ENCODE results near the gene OPN3. TPM values are rescaled to one million over a fixed set of nuclear protein-coding genes. Genes with fewer than 3 reads are reported as not detected.
"Not testable (repeated sequence)": the region's sequence is repeated elsewhere in the genome, so short reads cannot be mapped to it uniquely, and the experiment has no call there.

The OPN3 gene
- total RNA-seq, 1 donor from 2014 or later: 14.4 TPM

DNA sequence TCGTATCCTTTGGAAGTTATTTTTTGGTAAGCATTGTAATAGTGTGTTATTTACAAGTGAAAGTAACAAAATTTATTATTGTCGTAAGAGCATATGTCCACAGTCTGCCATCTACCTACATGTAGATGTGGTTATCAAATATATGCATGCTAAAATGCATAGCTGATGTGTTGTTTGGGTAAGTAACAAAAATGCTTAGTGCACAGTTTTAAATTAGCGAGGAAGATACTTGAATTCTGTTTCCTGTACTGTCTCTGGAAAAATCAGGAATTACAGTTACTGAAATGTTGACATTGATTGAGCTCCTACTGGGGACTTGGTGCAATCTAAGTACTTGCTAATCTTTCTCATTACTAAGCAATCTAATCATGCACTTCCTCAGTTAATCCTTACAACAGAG, 26.2 kb upstream of the OPN3 start:
- Mint-ChIP-seq H3K4me1 (no peaks in the 10 kb centered on the region), H3K4me3 (no peak overlapping the region), H3K36me3 (no peaks in the 10 kb centered on the region), H3K27me3 (ENCODE audit: low read depth) (no peaks in the 10 kb centered on the region), H3K27ac (no peak overlapping the region), H3K9me3 (no peaks in the 10 kb centered on the region)
- TF ChIP-seq, protein P1, sequence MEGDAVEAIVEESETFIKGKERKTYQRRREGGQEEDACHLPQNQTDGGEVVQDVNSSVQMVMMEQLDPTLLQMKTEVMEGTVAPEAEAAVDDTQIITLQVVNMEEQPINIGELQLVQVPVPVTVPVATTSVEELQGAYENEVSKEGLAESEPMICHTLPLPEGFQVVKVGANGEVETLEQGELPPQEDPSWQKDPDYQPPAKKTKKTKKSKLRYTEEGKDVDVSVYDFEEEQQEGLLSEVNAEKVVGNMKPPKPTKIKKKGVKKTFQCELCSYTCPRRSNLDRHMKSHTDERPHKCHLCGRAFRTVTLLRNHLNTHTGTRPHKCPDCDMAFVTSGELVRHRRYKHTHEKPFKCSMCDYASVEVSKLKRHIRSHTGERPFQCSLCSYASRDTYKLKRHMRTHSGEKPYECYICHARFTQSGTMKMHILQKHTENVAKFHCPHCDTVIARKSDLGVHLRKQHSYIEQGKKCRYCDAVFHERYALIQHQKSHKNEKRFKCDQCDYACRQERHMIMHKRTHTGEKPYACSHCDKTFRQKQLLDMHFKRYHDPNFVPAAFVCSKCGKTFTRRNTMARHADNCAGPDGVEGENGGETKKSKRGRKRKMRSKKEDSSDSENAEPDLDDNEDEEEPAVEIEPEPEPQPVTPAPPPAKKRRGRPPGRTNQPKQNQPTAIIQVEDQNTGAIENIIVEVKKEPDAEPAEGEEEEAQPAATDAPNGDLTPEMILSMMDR (IDR thresholded peaks at IDR 0.05; ENCODE audit: unreplicated experiment): no peak
- no peak for DNase-seq (ENCODE audit: low spot score in 2 of 2, unreplicated experiment in 2 of 2)

DNA sequence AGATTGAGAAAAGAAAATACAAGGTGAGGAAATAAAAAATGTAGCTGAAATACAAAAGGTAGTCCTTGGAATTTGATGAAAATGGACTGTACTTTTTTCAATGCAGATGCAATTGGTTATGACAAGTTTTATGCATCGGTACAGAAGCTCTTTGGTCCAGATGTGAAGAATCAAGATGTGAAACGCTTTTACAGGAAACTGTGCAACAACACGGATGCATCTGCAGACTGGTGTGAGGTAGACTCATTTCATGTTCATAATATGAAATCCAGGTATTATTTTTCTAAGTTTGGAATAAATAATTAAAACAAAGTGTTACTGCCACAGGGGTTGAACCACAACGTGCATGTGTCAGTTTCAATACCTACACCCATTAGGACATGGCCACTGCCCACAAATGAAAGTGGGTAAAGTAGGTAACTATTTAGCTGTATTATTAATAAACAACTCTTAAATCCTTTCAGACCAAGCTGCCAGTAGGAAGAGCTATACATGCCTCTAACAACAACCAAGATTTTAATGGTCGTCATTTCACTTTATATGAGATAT, 20.3 kb upstream of the OPN3 start:
- DNase-seq (ENCODE audit: low spot score in 2 of 2, unreplicated experiment in 2 of 2): no peak
- Mint-ChIP-seq H3K4me3 (no peak overlapping the region), H3K4me1 (no peaks in the 10 kb centered on the region), H3K9me3 (peaks cover 10% of the 10 kb centered on the region), H3K27me3 (ENCODE audit: low read depth) (no peaks in the 10 kb centered on the region), H3K27ac (no peak overlapping the region), H3K36me3 (no peaks in the 10 kb centered on the region)
- TF ChIP-seq, protein P1 (IDR thresholded peaks at IDR 0.05; ENCODE audit: unreplicated experiment): no peak

DNA sequence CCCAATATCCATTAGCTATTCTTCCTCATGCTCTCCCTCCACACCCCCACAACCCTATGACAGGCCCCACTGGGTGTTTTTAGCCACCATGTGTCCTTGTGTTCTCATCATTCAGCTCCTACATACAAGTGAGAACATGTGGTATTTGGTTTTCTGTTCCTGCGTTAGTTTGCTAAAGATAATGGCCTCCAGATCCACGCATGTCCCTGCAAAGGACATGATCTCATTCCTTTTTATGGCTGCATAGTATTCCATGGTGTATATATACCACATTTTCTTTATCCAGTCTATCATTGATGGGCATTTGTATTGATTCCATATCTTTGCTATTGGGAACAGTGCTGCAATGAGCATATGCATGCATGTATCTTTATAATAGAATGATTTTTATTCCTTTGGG, 18.8 kb upstream of the OPN3 start:
- not testable (repeated sequence) for H3K27ac Mint-ChIP-seq; DNase-seq (ENCODE audit: low spot score in 2 of 2, unreplicated experiment in 2 of 2); H3K36me3 Mint-ChIP-seq; H3K4me3 Mint-ChIP-seq; H3K27me3 Mint-ChIP-seq (ENCODE audit: low read depth); H3K4me1 Mint-ChIP-seq
- peaks cover 10% of the 10 kb centered on the region for H3K9me3 Mint-ChIP-seq

DNA sequence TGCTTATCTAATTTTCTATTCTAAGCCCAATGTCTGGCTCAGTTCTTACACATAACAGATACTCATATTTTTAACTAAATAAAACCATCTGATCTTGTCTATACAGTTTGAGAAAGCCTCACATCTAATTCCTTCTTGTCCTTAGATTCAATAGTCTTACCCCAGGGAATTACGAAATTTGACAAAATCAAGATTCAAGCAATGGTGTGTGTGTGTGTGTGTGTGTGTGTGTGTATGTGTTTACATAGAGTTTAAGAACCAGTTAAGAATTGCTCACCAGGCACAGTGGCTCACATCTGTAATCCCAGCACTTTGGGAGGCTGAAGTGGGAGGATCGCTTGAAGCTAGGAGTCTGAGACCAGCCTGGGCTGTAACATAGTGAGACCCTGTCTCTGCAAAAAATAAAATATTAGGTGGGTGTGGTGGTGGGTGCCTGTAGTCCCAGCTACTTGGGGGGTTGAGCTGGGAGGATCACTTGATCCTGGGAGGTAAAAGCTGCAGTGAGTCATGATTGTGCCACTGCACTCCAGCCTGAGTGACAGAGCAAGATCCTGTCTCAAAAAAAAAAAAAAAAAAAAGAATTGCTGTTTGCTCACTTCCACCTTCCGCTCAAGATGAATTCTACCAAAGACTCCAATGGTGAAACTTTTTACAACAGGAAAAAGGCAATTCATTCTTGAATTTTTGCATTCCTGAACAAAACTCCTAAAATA, 18.1 kb upstream of the OPN3 start:
- no peak overlapping the region for H3K27ac Mint-ChIP-seq
- TF ChIP-seq, protein P1 (IDR thresholded peaks at IDR 0.05; ENCODE audit: unreplicated experiment): no peak

DNA sequence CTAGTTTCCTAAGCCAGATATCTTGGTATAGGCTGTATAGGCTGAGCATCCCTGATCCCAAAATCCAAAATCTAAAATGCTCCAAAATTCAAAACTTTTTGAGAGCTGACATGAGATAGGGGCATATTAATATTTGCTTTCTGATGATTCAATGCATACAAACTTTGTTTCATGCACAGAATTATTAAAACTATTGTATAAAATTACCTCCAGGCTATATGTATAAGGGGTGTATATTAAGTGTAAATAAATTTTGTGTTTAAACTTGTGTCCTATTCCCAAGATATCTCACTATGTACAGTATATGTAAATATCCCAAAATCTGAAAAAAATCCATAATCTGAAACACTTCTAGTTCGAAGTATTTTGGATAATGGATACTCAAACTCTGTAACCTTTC, 14.5 kb upstream of the OPN3 start:
- H3K9me3 Mint-ChIP-seq: peaks cover 8% of the 10 kb centered on the region
- DNase-seq (ENCODE audit: low spot score in 2 of 2, unreplicated experiment in 2 of 2): no peak
- no peak overlapping the region for H3K27ac Mint-ChIP-seq
- peaks cover 7% of the 10 kb centered on the region for H3K27me3 Mint-ChIP-seq (ENCODE audit: low read depth)
- no peak overlapping the region for H3K4me3 Mint-ChIP-seq
- H3K4me1 Mint-ChIP-seq: no peaks in the 10 kb centered on the region
- TF ChIP-seq, protein P1 (IDR thresholded peaks at IDR 0.05; ENCODE audit: unreplicated experiment): no peak
- H3K36me3 Mint-ChIP-seq: no peaks in the 10 kb centered on the region

More for the DNA sequence above, 18.1 kb upstream of the OPN3 start:
- Mint-ChIP-seq H3K4me3 (no peak overlapping the region), H3K9me3 (peaks cover 10% of the 10 kb centered on the region), H3K4me1 (no peaks in the 10 kb centered on the region), H3K36me3 (no peaks in the 10 kb centered on the region), H3K27me3 (ENCODE audit: low read depth) (no peaks in the 10 kb centered on the region)
- DNase-seq (ENCODE audit: low spot score in 2 of 2, unreplicated experiment in 2 of 2): no peak

DNA sequence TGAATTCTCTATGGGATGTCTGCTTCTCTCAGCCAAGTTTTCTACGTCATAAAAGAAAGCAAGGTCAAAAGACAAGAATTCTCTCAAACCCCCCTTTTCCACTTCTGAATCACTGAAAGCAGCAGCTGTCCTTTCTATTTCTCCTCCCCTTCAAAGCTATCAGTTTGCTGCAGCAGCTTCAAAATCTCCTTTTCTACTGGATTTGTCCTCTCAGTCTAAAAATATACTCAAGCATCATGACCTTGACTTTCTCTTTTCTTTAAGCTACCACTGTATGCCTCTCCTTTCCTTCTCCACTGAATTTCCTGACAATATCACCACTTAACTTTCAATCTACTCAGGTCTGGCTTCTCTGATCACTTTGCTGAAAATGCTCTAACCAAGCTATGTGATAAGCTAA, 13.8 kb upstream of the OPN3 start:
- peaks cover 7% of the 10 kb centered on the region for H3K27me3 Mint-ChIP-seq (ENCODE audit: low read depth)
- no peaks in the 10 kb centered on the region for H3K36me3 Mint-ChIP-seq
- TF ChIP-seq, protein P1 (IDR thresholded peaks at IDR 0.05; ENCODE audit: unreplicated experiment): no peak
- DNase-seq (ENCODE audit: low spot score in 2 of 2, unreplicated experiment in 2 of 2): no peak
- no peak overlapping the region for H3K27ac Mint-ChIP-seq
- no peak overlapping the region for H3K4me3 Mint-ChIP-seq
- no peaks in the 10 kb centered on the region for H3K4me1 Mint-ChIP-seq
- H3K9me3 Mint-ChIP-seq: peaks cover 5% of the 10 kb centered on the region
